Body of pancreas (tissue), 4 donors: ENCODE results near the gene RABEP1. TPM values are rescaled to one million over a fixed set of nuclear protein-coding genes. Genes with fewer than 3 reads are reported as not detected.

Experiments
- ATAC-seq: fragments of 150-250 bp; one replicate; pipeline ENCODE4 v1.9.1; 2016
- DNase-seq, 4 donors: peaks; one replicate each; pipeline ENCODE4 v3.0.0-alpha.2; 2019
- H3K27ac ChIP-seq, 4 donors: fragments of 200-600 bp; sonication (generic); 1 replicate in 3 of 4; 2 replicates in 1 of 4; pipeline versions ENCODE4 v1.5.1 to v1.6.1; 2016 to 2019; ENCODE audit warnings: mild to moderate bottlenecking in 1 of 4, mixed read lengths in 1 of 4, moderate library complexity in 1 of 4
- H3K27me3 ChIP-seq, 2 donors: fragments of 200-600 bp; sonication (generic); one replicate each; pipeline ENCODE4 v1.6.0; 2016; ENCODE audit warnings: mild to moderate bottlenecking in 1 of 2
- H3K36me3 ChIP-seq, 2 donors: fragments of 200-600 bp; sonication (generic); replicated peaks in 1 of 2; 2 replicates each; pipeline ENCODE4 v1.5.1; 2016; ENCODE audit warnings: low read depth in 2 of 2; ENCODE audit not compliant: insufficient read depth in 1 of 2
- H3K4me1 ChIP-seq: fragments of 200-600 bp; sonication (generic); one replicate; pipeline ENCODE4 v1.6.0; 2016
- H3K4me3 ChIP-seq, 2 donors: fragments of 200-600 bp; sonication (generic); 1 replicate in 1 of 2; 2 replicates in 1 of 2; pipeline ENCODE4 v1.5.1; 2016 to 2019
- H3K9me3 ChIP-seq, 3 donors: fragments of 200-600 bp; sonication (generic); 1 replicate in 2 of 3; 2 replicates in 1 of 3; pipeline ENCODE4 v1.5.1; 2016
- POLR2A ChIP-seq, 3 donors: fragments of 450-650 bp; IDR thresholded peaks; one replicate each; pipeline ENCODE4 v1.6.1; 2016; ENCODE audit warnings: antibody characterized with exemption in 3 of 3, mild to moderate bottlenecking in 2 of 3
- WGBS, 2 donors: methylation state at CpG; one replicate each; pipeline ENCODE4 v1.1.5; 2017; 5-methylcytosine and 5-hydroxymethylcytosine counted together
- intact Hi-C: fragments of 100-400 bp; cut with DNase I; formaldehyde crosslinking; loops from one replicate; pipeline ENCODE4 v1.15.1; 2023
- total RNA-seq, 2 donors: library from RNA; depleted of rRNA; stranded (reverse); fragments of >200 nt; gene quantifications; one replicate each; pipeline ENCODE4 v1.1.0, GENCODE V29; 2016
- TF ChIP-seq, protein P1 (sequence below), 7 experiments: fragments of 450-650 bp in 4 of 7; fragments of 200-600 bp in 3 of 7; sonication (generic) in 3 of 7; IDR thresholded peaks; one replicate each; pipeline ENCODE4 v1.5.1; 2016 to 2019; ENCODE audit warnings: antibody characterized with exemption in 7 of 7

The RABEP1 gene
- total RNA-seq, 2 donors from 2014 or later = 14.5 to 17.1 TPM

DNA sequence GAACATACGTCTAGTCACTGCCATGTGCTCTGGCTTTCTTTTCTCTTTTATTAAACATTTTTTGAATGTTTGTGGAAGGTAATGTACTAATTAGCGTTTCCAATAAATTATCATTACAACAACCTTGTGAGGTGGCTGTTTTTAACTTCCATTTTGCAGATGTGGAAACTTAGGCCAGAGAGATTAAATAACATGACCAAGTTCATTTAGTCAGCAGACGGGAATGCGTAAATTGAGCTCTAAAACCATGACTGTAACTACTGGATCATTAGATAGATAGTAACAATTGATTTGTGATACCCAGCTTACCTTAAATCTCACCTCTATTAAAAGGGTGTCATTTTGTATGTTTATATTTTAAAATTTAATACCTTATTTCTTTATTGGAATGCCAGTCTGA lies 49.4 kb downstream of the RABEP1 start:
- Histone ChIP-seq H3K9me3 (no peaks in the 10 kb centered on the region), H3K27me3 (no peaks in the 10 kb centered on the region), H3K4me3 (no peak overlapping the region), H3K27ac (no peak overlapping the region), H3K4me1 (no peaks in the 10 kb centered on the region), H3K36me3 (no peaks in the 10 kb centered on the region)
- DNase-seq (no peak), ATAC-seq (no peak)
- intact Hi-C loops = no loop called here
- 93 to 96% methylated on average over 4 of the region's 4 CpGs for WGBS, 2 donors
- TF ChIP-seq POLR2A (IDR thresholded peaks at IDR 0.05) = no peak
- TF ChIP-seq, protein P1, sequence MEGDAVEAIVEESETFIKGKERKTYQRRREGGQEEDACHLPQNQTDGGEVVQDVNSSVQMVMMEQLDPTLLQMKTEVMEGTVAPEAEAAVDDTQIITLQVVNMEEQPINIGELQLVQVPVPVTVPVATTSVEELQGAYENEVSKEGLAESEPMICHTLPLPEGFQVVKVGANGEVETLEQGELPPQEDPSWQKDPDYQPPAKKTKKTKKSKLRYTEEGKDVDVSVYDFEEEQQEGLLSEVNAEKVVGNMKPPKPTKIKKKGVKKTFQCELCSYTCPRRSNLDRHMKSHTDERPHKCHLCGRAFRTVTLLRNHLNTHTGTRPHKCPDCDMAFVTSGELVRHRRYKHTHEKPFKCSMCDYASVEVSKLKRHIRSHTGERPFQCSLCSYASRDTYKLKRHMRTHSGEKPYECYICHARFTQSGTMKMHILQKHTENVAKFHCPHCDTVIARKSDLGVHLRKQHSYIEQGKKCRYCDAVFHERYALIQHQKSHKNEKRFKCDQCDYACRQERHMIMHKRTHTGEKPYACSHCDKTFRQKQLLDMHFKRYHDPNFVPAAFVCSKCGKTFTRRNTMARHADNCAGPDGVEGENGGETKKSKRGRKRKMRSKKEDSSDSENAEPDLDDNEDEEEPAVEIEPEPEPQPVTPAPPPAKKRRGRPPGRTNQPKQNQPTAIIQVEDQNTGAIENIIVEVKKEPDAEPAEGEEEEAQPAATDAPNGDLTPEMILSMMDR (IDR thresholded peaks at IDR 0.05) = no peak

DNA sequence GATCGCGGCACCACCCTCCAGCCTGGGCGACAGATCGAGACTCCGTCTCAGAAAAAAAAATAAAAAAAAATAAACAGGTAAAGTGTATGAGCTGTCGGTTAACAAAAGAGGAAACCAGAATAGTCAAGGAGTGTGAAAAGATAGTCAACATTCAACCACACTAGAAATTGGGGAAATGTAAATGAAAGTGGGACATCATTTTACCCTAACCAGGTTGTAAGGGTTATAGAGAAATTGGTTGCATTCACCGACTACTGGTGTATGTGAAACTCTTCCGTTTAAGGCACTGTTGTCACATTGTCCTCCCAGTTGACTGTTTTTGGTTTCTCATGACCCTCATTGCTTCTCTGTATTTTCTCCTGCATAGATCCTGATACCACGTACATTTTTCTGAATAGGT lies 62.8 kb downstream of the RABEP1 start:
- TF ChIP-seq, protein P1 (IDR thresholded peaks at IDR 0.05) = no peak
- no peak for TF ChIP-seq POLR2A (IDR thresholded peaks at IDR 0.05)
- WGBS, 2 donors = 96 to 98% methylated on average over 9 of the region's 9 CpGs
- Histone ChIP-seq H3K4me1 (no peaks in the 10 kb centered on the region), H3K27ac (no peak overlapping the region), H3K36me3 (peaks cover 0 to 11% of the 10 kb centered on the region in 2 donors), H3K9me3 (no peaks in the 10 kb centered on the region), H3K4me3 (no peak overlapping the region), H3K27me3 (no peaks in the 10 kb centered on the region)
- DNase-seq (no peak), ATAC-seq (no peak)
- intact Hi-C loops = no loop called here

DNA sequence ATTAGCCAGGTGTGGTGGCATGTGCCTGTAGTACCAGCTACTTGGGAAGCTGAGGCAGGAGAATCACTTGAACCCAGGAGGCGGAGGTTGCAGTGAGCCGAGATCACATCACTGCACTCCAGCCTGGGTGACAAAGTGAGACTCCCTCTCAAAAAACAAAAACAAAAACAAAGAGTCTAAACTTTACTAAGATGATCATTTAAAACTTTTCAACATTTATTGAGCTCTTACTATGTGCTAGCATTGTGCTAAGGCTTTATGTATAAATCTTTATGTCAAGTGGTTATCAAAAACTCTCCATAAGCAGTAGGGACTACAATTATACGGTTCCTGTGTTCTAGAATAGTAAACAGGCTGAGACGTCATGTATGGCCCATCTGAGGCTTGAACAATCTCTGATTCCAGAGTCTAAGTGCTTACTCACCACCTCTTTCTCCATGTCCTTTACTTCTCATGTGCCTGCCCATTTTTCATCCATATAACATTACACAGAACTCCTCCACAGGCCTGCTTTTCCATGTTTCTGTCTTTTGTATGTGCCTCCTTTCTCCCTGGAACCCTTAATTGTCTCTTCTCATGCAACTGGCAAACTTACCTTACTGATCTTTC lies 70.7 kb downstream of the RABEP1 start:
- Histone ChIP-seq H3K27ac (no peak overlapping the region), H3K4me3 (no peak overlapping the region), H3K9me3 (no peaks in the 10 kb centered on the region), H3K27me3 (no peaks in the 10 kb centered on the region), H3K36me3 (peaks cover 0 to 21% of the 10 kb centered on the region in 2 donors), H3K4me1 (no peaks in the 10 kb centered on the region)
- no peak for DNase-seq
- WGBS, 2 donors = 91 to 95% methylated on average over 4 of the region's 4 CpGs
- intact Hi-C loops = no loop called here
- TF ChIP-seq, protein P1 (IDR thresholded peaks at IDR 0.05) = no peak
- TF ChIP-seq POLR2A (IDR thresholded peaks at IDR 0.05) = no peak
- ATAC-seq = no peak

DNA sequence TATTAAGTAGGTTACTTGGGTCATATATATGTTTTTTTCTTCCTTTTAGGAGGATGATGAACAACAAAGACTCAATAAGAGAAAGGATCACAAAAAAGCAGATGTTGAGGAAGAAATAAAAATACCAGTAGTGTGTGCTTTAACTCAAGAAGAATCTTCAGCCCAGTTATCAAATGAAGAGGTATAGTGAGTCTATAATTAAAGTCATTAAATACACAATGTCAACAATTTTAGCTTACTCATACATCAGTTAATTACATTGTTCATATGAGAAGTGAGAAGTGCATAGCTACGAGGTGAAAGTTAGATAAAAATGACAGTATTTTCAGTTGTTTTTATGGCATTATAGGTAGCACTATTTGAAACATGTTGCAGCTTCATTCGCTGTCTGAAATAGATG lies 72.2 kb downstream of the RABEP1 start:
- Histone ChIP-seq H3K27me3 (no peaks in the 10 kb centered on the region), H3K36me3 (peaks cover 0 to 15% of the 10 kb centered on the region in 2 donors), H3K4me3 (no peak overlapping the region), H3K4me1 (no peaks in the 10 kb centered on the region), H3K27ac (no peak overlapping the region), H3K9me3 (no peaks in the 10 kb centered on the region)
- 86 to 94% methylated on average over 2 of the region's 2 CpGs for WGBS, 2 donors
- no peak for ATAC-seq
- no peak for DNase-seq
- TF ChIP-seq, protein P1 (IDR thresholded peaks at IDR 0.05) = no peak
- no peak for TF ChIP-seq POLR2A (IDR thresholded peaks at IDR 0.05)
- intact Hi-C loops = no loop called here

DNA sequence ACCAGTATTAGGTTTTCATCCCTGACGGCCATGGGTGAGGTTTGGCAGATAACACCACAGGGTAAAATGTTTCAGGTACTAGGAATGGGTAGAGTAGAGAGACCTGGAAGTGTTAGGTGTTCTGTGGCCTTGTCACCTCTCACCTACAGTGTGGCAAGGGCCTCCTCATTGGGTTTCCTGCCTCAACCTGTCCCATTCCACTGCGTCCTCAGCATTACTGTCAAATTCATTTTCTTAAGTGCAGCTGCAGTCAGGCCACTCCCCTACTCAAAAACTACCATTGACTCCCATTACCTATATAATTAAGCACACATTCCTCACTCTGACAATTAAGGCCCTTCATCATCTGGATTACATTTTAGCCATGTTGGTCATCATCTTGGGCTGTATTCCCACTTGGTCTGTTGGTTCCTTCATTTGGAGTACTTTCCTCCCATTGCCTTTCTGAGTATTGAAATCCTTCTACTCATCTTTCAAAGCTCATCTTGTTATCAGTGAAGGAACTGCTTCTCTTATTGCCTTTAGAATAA lies 72.9 kb downstream of the RABEP1 start:
- no peak for TF ChIP-seq POLR2A (IDR thresholded peaks at IDR 0.05)
- TF ChIP-seq, protein P1 (IDR thresholded peaks at IDR 0.05) = no peak
- intact Hi-C loops = no loop called here
- ATAC-seq (no peak), DNase-seq (no peak)
- peaks cover 0 to 15% of the 10 kb centered on the region in 2 donors for H3K36me3 ChIP-seq
- H3K27ac ChIP-seq = no peak overlapping the region
- H3K27me3 ChIP-seq = no peaks in the 10 kb centered on the region
- H3K9me3 ChIP-seq = no peaks in the 10 kb centered on the region
- no peaks in the 10 kb centered on the region for H3K4me1 ChIP-seq
- H3K4me3 ChIP-seq = no peak overlapping the region
- WGBS, 2 donors = 76 to 79% methylated on average over 2 of the region's 2 CpGs
